Measurements from ENCODE around the gene MAP3K8.
"Not testable (repeated sequence)": the region's sequence is repeated elsewhere in the genome, so short reads cannot be mapped to it uniquely, and the experiment has no call there.

MAP3K8 gene

GRCh38 chr10:30422981-30423654 is 10.9 kb upstream of the MAP3K8 start:
- DNase-seq (ENCODE audit: low read depth in 2 of 2): no peak

DNA sequence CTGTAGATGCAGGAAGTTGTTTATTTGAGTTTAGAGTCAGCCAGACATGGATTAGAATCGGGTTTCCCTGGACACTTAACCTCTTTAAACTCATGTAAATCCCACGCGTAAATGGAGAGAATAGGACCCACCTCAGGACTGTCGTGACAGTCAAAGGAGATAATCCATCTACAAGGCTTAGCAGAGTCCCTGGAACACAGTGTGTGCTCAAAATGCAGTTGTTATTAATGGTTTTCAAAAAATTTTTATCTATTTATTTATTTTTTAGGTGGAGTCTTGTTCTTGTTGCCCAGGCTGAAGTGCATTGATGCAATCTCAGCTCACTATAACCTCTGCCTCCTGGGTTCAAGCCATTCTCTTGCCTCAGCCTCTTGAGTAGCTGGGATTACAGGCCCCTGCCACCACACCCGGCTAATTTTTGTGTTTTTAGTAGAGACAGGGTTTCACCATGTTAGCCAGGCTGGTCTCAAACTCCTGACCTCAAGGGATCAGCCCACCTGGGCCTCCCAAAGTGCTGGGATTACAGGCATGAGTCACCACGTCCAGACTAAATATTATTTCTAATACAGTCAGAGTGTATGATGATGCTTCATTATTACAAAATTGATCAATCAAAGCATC is 10.2 kb upstream of the MAP3K8 start:
- not testable (repeated sequence) for DNase-seq (ENCODE audit: low read depth in 2 of 2)

- no peak for DNase-seq (ENCODE audit: low read depth in 2 of 2)
Observed at GRCh38 chr10:30425336-30426075, 8.5 kb upstream of the MAP3K8 start.

GRCh38 chr10:30430544-30431298 is 3.3 kb upstream of the MAP3K8 start:
- no peak for DNase-seq (ENCODE audit: low read depth in 2 of 2)

DNA sequence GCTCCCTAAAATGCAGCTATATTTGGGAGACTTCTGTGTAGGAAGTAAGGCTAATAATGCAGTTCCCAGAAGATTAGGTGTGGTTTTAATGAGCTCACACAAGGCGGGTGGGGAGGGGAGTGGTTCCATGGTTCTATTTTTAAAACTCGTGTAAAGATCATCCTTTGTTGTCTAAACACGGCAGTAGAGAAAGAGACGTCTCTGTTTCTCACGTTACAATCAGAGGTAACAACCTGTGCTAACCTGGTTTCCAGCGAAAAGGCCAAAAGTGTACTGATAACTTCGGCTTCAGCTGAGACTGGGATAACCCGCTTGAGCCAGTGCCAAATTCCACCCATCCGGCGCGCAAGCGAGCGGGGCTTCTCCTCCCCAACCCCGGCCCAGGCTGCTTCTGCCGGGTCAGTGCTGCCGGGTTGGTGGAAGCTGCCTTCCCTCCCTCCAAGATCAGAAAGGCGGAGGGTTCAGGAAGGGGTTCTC is 2.5 kb upstream of the MAP3K8 start:
- DNase-seq (ENCODE audit: low read depth in 2 of 2): no peak

DNA sequence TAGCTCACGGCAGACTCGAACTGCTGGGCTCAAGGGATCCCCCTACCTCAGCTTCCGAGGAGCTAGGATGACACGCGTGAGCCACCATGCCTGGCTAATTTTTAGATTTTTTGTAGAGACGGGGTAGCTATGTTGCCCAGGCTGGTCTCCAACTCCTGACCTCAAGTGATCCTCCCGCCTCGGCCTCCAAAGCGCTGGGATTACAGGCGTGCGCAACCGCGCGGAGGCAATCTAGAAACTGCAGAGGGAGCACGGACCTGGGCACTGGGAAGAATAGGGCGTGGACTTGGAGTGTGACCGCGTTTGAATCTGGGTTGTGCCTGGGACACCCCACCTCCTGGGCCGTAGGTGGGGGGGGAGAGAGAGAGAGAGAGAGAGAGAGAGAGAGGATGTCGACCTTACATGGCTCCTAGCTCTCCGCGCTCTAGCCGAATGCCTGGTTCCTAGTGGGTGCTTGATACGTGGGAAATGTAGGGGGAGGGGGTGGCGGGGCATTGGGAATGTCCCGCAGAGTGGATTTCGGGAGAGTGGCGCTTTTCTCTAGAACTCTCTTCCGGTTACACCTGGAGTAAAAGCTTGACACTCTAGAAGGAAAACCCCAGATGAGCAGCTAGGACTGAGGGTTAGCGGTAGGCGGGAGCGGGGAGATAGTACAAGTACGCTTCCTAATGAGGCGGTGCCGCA is 1.2 kb upstream of the MAP3K8 start:
- no peak for DNase-seq (ENCODE audit: low read depth in 2 of 2)

- DNase-seq (ENCODE audit: low read depth in 2 of 2): peak in 1 of 2 donors; percentile 20
Observed at GRCh38 chr10:30433306-30433729, 666 bp upstream of the MAP3K8 start.

DNA sequence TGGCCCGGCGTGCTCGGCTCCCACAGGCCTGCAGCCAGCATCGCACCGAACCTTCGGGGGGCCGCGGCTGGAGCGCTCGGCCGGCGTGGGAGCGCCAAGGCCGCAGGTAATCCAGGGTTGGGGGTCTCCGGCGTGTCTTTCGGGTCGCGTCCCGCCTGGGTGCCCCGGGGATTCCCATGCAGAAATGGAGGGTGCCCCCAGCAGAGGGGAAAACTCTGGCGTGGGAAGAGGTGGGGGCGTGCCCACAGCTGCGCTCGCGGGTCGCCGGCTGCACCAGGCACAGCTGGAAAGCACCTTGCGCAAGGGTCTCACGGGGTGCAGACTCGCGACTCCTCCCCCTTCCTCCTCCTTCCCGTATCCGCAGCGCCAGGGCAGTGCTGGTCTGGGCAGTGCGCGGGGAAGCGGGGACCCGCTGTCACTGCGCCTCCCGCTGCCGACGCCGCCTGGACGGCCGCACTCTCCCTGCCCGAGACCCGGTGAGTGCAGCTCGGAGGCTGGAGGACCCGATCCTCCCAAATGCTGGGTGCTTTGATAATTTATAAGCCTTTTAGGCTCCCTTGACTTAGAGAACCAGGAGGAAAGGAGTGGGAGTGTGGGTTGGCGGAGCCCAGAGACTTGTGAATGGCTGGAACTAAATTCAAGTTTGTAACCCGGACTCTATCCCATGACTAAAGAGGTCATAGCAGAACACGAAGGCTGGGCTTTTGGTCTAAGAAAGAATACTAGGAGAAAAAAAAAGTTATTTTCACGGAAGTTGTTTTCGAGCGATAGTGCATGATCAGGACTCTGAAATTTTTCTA is 489 bp downstream of the MAP3K8 start:
- DNase-seq (ENCODE audit: low read depth in 2 of 2): peak; percentile 51 to 65

- no peak for DNase-seq (ENCODE audit: low read depth in 2 of 2)
Observed at GRCh38 chr10:30435073-30435422, 1.1 kb downstream of the MAP3K8 start.

GRCh38 chr10:30435499-30436167 is 1.6 kb downstream of the MAP3K8 start:
- not testable (repeated sequence) for DNase-seq (ENCODE audit: low read depth in 2 of 2)

- DNase-seq (ENCODE audit: low read depth in 2 of 2): no peak
Observed at GRCh38 chr10:30436191-30436611, 2.2 kb downstream of the MAP3K8 start.

DNA sequence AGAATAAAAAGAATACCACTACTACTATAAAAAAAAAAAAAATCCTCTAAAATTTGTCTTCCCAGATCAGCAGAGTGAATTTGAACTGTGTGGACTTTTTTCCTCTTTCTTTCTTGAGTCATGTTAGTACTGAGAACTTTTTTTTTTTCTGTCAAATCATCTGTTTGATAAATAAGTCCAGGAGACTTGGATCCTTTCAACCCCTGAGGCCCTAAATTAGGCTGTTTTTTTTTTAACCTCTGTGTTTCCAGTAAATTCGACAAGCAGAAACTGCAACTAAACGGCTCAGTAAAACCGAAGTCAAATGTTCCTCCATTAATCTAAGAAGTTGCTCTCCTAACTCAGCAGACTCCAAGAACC is 2.7 kb downstream of the MAP3K8 start:
- DNase-seq (ENCODE audit: low read depth in 2 of 2): no peak

DNA sequence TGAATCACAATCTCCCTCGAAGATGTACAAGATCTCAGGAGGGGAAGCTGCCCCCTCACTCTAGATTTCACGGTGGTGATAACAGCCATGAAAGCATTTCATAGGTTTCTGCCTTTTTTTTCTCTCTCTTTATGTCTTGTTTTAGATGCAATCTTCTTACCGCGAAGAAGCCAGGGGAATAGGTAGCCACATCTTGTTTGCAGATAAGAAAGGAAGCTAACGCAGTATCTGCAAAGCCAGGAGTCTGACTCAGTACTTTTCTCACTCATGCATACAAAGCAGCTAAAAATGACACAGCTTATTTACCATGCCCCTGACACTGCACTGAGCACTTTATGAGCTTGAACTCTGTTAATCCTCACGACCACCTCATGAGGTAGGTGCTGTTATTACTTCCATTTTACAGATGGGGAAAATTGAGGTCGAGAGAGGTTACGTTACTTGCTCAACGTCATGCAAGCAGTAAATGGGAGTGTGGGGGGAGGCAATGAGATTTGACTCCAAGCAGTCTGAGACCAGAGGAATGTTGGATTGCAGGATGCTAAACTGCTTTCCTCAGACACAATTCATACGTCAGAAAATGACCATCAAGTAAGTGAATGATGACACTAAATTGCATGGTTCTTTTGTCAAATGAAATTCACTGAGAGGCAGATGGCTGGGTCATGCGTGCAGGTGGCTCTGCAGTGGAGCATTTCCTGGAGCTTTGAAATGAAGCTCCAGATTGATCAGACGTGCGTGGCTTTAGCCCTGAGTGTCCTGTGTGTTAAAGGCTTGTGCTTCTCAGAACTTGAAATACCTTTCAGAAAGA is 3.3 kb downstream of the MAP3K8 start:
- no peak for DNase-seq (ENCODE audit: low read depth in 2 of 2)

DNA sequence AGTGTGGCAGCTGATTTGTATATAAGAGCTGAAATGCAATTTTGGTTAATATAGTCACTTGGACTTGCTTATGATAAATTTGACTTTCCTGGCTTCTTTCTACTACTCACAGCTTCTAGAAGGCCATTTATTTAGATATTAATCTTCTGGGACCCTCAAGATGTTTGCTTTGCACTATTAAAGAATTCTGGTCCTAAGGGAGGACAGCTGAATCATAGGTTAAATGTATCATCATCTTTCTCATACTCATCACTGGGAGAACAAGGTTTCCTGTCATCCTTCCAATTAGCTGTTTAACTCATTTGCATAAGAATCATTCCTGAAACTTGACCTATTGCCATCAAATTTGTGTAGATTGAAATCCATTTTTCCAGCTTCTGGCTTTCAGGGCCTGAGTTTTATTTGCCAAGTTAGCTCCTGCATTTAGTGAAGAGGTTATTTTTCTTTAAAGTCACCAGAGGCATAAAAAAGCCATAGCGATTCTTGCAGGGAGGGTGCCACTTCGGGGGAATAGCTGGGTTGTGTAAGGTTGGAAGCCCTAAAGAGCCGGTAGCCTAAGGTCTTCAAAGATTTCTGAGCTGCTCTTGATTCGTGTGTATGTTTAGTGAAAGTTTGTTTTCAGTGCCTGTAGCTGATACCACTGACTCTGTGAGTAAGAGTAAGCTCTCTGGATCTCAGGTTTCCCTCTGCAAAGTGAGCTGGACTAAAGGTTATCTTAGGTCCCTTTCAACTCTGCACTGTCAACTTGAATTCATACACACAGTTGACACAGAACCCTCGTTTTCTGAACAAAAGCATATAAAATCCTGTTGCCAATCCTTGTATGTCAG is 4.3 kb downstream of the MAP3K8 start:
- DNase-seq (ENCODE audit: low read depth in 2 of 2): no peak

GRCh38 chr10:30439931-30440330 is 5.9 kb downstream of the MAP3K8 start:
- no peak for DNase-seq (ENCODE audit: low read depth in 2 of 2)

DNA sequence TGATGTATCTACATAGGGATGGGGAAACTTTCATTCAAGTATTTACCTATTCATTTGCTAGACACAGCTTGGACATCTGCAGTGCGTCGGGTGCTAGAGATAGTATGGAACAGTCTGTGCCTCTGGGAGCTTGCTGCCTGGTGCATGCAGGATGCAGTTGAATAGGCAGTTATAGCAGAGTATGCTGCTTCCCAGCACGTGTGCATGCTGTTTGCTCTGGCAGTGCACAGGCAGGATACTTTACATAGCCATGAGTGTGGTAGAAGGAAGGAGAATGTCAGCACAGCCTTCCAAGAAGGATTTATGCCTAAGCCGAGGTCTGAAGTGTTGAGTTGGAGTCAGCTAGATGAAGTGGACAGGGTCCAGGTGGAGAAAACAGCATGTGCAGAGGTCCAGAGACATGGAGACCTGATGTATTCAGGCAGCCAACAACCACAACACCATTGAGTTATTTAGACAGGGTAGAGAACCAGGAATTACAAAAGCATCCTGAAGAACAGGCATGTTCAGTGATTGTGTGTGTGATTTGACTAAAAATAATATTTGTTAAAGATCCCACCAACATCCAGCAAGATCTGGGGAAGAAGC is 8.1 kb downstream of the MAP3K8 start:
- DNase-seq (ENCODE audit: low read depth in 2 of 2): no peak

- no peak for DNase-seq (ENCODE audit: low read depth in 2 of 2)
Observed at GRCh38 chr10:30443049-30443448, 9.1 kb downstream of the MAP3K8 start.

GRCh38 chr10:30445711-30446110 is 11.7 kb downstream of the MAP3K8 start:
- DNase-seq (ENCODE audit: low read depth in 2 of 2): no peak
